PFSK-1 (cell line): ENCODE data around the gene GIMAP8.

Experiments
- REST ChIP-seq, 2 experiments: IDR thresholded peaks; 2 replicates each; pipeline versions ENCODE4 v1.6.1 to v1.8.0; 2011 to 2012; ENCODE audit warnings: low read depth in 2 of 2, low read length in 2 of 2, control low read depth in 1 of 2, inconsistent platforms in 1 of 2, mild to moderate bottlenecking in 1 of 2, moderate library complexity in 1 of 2; ENCODE audit not compliant: insufficient read depth in 1 of 2
- SIN3A ChIP-seq: IDR thresholded peaks from 2 replicates; pipeline ENCODE4 v1.6.1; 2012; ENCODE audit warnings: mild to moderate bottlenecking, low read length, moderate library complexity, borderline replicate concordance; ENCODE audit not compliant: insufficient read depth
- TAF1 ChIP-seq: IDR thresholded peaks from 2 replicates; pipeline ENCODE4 v1.6.1; 2012; ENCODE audit warnings: low read length, control low read depth, borderline replicate concordance; ENCODE audit not compliant: insufficient read depth

- TF ChIP-seq SIN3A = no peak
- no peak for TF ChIP-seq REST (IDR thresholded peaks at IDR 0.05; ENCODE audit: insufficient read depth in 1 of 2, low read depth in 2 of 2, low read length in 2 of 2)
- TF ChIP-seq TAF1 = no peak
Measured at GRCh38 chr7:150451097-150451793, 815 bp downstream of the GIMAP8 start.
